ENCODE data around the gene UBAC2.

The UBAC2 gene

GRCh38 chr13:99299920-99300341, 99.3 kb downstream of the UBAC2 start:
- TF ChIP-seq CTCF (IDR thresholded peaks at IDR 0.05; ENCODE audit: low read depth, low read length) = no peak
- no peaks in the 10 kb centered on the region for H3K9me3 ChIP-seq (ENCODE audit: severe bottlenecking)

GRCh38 chr13:99301056-99301838, 100.6 kb downstream of the UBAC2 start:
- Histone ChIP-seq H3K27me3 (ENCODE audit: insufficient read depth, low read depth, severe bottlenecking) (no peaks in the 10 kb centered on the region), H3K36me3 (peaks cover 3% of the 10 kb centered on the region), H3K27ac (no peak overlapping the region), H3K4me3 (ENCODE audit: low read depth, low read length) (no peak overlapping the region), H3K9me3 (ENCODE audit: severe bottlenecking) (no peaks in the 10 kb centered on the region)
- no peak for DNase-seq
- no peak for TF ChIP-seq CTCF (IDR thresholded peaks at IDR 0.05; ENCODE audit: low read depth, low read length)

More at GRCh38 chr13:99299920-99300341, 99.3 kb downstream of the UBAC2 start:
- no peaks in the 10 kb centered on the region for H3K27me3 ChIP-seq (ENCODE audit: insufficient read depth, low read depth, severe bottlenecking)
- no peaks in the 10 kb centered on the region for H3K36me3 ChIP-seq
- no peak for DNase-seq
- no peak overlapping the region for H3K27ac ChIP-seq
- H3K4me3 ChIP-seq (ENCODE audit: low read depth, low read length) = no peak overlapping the region

GRCh38 chr13:99301913-99302636, 101.4 kb downstream of the UBAC2 start:
- DNase-seq = no peak
- TF ChIP-seq CTCF (IDR thresholded peaks at IDR 0.05; ENCODE audit: low read depth, low read length) = no peak
- H3K4me3 ChIP-seq (ENCODE audit: low read depth, low read length) = no peak overlapping the region
- no peak overlapping the region for H3K27ac ChIP-seq
- H3K27me3 ChIP-seq (ENCODE audit: insufficient read depth, low read depth, severe bottlenecking) = no peaks in the 10 kb centered on the region
- H3K36me3 ChIP-seq = peaks cover 3% of the 10 kb centered on the region
- no peaks in the 10 kb centered on the region for H3K9me3 ChIP-seq (ENCODE audit: severe bottlenecking)

- H3K36me3 ChIP-seq = peaks cover 6% of the 10 kb centered on the region
- H3K4me3 ChIP-seq (ENCODE audit: low read depth, low read length) = no peak overlapping the region
- H3K9me3 ChIP-seq (ENCODE audit: severe bottlenecking) = no peaks in the 10 kb centered on the region
- no peaks in the 10 kb centered on the region for H3K27me3 ChIP-seq (ENCODE audit: insufficient read depth, low read depth, severe bottlenecking)
- DNase-seq = no peak
- H3K27ac ChIP-seq = no peak overlapping the region
- no peak for TF ChIP-seq CTCF (IDR thresholded peaks at IDR 0.05; ENCODE audit: low read depth, low read length)
Measured at GRCh38 chr13:99302637-99303505, 102.2 kb downstream of the UBAC2 start.

- Histone ChIP-seq H3K27me3 (ENCODE audit: insufficient read depth, low read depth, severe bottlenecking) (no peaks in the 10 kb centered on the region), H3K4me3 (ENCODE audit: low read depth, low read length) (no peak overlapping the region), H3K36me3 (peaks cover 17% of the 10 kb centered on the region), H3K9me3 (ENCODE audit: severe bottlenecking) (no peaks in the 10 kb centered on the region), H3K27ac (no peak overlapping the region)
- no peak for TF ChIP-seq CTCF (IDR thresholded peaks at IDR 0.05; ENCODE audit: low read depth, low read length)
- no peak for DNase-seq
Measured at GRCh38 chr13:99303863-99304521, 103.3 kb downstream of the UBAC2 start.

Measured in WERI-Rb-1 (cell line).